ENCODE measurements around the gene PTPRM. TPM values are rescaled to one million over a fixed set of nuclear protein-coding genes. Genes with fewer than 3 reads are reported as not detected.

The PTPRM gene
- total and polyA plus RNA-seq, 4 donors: 61.1 to 146 (median 87.5) TPM

DNA sequence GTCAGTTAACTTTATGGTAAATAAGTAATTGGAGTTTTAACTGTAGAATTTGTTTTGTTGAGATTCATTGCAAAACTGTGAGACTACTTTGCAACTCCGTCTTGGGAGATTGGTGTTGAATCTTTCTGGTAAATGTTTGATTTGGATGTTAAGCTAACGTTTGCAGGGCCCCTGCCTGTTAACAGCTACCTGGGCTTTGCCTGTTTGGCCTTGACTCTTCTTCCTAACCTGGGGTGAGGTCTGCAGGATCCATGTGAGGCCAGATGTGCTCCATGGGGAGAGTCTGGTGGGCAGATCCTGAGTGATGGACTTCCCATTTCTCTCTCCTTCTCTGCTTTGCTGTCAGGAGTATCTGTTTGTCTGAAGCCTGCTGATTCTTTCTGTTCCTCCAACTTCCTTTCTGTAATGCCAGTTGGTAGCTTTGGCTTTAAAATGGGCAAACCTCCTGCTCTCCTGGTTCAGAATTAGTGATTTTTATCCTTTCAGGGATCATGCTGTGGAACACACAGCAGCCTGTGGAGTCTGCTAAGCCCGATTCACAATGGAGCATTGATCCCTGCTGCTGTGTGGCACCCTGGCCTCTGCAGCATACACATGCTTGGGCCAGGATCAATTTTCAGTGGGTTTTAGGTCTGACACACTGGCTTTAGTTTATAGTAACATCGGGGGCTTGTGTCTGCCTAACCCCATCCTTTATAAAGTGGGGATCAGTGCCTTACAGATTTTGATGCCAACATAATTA, 36.3 kb downstream of the PTPRM start:
- ATAC-seq (ENCODE audit: insufficient read depth, low FRiP score) (no peak), DNase-seq (no peak)
- TF ChIP-seq, protein P1, sequence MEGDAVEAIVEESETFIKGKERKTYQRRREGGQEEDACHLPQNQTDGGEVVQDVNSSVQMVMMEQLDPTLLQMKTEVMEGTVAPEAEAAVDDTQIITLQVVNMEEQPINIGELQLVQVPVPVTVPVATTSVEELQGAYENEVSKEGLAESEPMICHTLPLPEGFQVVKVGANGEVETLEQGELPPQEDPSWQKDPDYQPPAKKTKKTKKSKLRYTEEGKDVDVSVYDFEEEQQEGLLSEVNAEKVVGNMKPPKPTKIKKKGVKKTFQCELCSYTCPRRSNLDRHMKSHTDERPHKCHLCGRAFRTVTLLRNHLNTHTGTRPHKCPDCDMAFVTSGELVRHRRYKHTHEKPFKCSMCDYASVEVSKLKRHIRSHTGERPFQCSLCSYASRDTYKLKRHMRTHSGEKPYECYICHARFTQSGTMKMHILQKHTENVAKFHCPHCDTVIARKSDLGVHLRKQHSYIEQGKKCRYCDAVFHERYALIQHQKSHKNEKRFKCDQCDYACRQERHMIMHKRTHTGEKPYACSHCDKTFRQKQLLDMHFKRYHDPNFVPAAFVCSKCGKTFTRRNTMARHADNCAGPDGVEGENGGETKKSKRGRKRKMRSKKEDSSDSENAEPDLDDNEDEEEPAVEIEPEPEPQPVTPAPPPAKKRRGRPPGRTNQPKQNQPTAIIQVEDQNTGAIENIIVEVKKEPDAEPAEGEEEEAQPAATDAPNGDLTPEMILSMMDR (IDR thresholded peaks at IDR 0.05; ENCODE audit: control extremely low read depth, extremely low read depth): no peak
- H3K36me3 ChIP-seq (ENCODE audit: control insufficient read depth in 4 of 4, insufficient read depth in 4 of 4, low read length in 4 of 4): no peaks in the 10 kb centered on the region
- H3K27ac ChIP-seq (ENCODE audit: low read depth in 1 of 2, low read length in 1 of 2): no peak overlapping the region
- 77 to 85% methylated on average over 4 of the region's 4 CpGs for WGBS, 2 donors
- H3K9ac ChIP-seq (ENCODE audit: insufficient read depth in 1 of 2, low read length in 2 of 2): peak overlapping the region in 1 of 2 donors; percentile 6
- H3K4me1 ChIP-seq (ENCODE audit: control insufficient read depth in 5 of 5, insufficient read depth in 5 of 5, low read length in 5 of 5): peaks cover 4 to 30% (median 12%) of the 10 kb centered on the region in 5 donors
- H3K9me3 ChIP-seq (ENCODE audit: control insufficient read depth in 4 of 4, insufficient read depth in 3 of 4, low read length in 3 of 4): no peaks in the 10 kb centered on the region
- H3K4me3 ChIP-seq: no peak overlapping the region
- H3K27me3 ChIP-seq (ENCODE audit: control insufficient read depth in 3 of 3, insufficient read depth in 3 of 3, low read length in 2 of 3): no peaks in the 10 kb centered on the region

DNA sequence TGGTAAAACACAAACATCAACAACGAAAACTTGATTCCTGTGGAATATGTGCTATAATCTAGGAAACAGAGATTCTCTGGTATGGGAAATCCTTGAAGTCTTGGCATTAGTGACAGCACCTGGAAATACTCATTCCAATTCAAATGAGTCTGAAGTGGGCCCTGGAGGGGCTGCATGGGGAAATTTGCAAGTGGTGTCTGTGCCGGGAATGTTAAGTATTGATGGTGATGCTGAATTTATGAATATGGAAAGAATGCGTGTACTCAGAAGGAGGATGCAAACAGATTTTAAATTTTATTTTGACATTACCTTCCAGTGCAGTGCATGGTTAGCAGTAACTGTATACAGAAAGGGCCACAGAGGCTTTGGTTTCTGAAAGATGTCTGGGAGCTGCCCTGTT, 37.2 kb downstream of the PTPRM start:
- WGBS, 2 donors: 80 to 89% methylated on average over 3 of the region's 3 CpGs
- ATAC-seq (ENCODE audit: insufficient read depth, low FRiP score): no peak
- H3K9ac ChIP-seq (ENCODE audit: insufficient read depth in 1 of 2, low read length in 2 of 2): peak overlapping the region in 1 of 2 donors; percentile 6

DNA sequence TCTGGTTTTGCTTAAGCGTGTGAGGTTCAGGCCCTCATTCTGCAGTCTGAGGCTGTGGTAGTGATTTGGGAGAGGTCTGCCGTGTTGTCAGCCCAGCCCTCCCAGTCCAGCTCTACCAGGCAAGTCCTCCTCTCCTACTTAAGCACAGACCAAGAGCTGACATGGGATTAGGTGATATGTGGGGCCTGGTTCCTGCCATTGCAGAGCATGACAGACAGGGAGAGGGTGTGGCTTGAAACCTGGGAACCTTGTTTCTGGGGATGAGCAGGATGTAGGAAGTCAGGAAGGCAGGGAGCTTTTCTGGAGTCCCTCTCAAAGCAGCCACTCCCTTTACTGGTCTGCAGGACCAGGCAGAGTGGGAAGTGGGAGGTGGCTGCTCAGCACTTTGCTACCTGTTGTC, 38.6 kb downstream of the PTPRM start:
- Histone ChIP-seq H3K27me3 (ENCODE audit: control insufficient read depth in 3 of 3, insufficient read depth in 3 of 3, low read length in 2 of 3) (no peaks in the 10 kb centered on the region), H3K27ac (ENCODE audit: low read depth in 1 of 2, low read length in 1 of 2) (no peak overlapping the region), H3K9me3 (ENCODE audit: control insufficient read depth in 4 of 4, insufficient read depth in 3 of 4, low read length in 3 of 4) (no peaks in the 10 kb centered on the region), H3K36me3 (ENCODE audit: control insufficient read depth in 4 of 4, insufficient read depth in 4 of 4, low read length in 4 of 4) (no peaks in the 10 kb centered on the region), H3K4me3 (no peak overlapping the region), H3K9ac (ENCODE audit: insufficient read depth in 1 of 2, low read length in 2 of 2) (no peak overlapping the region), H3K4me1 (ENCODE audit: control insufficient read depth in 5 of 5, insufficient read depth in 5 of 5, low read length in 5 of 5) (peaks cover under 1 to 35% (median 11%) of the 10 kb centered on the region in 5 donors)
- 88 to 96% methylated on average over 2 of the region's 2 CpGs for WGBS, 2 donors
- ATAC-seq (ENCODE audit: insufficient read depth, low FRiP score) (no peak), DNase-seq (no peak)
- TF ChIP-seq, protein P1 (IDR thresholded peaks at IDR 0.05; ENCODE audit: control extremely low read depth, extremely low read depth): no peak

More for the DNA sequence above, 37.2 kb downstream of the PTPRM start:
- Histone ChIP-seq H3K36me3 (ENCODE audit: control insufficient read depth in 4 of 4, insufficient read depth in 4 of 4, low read length in 4 of 4) (no peaks in the 10 kb centered on the region), H3K4me1 (ENCODE audit: control insufficient read depth in 5 of 5, insufficient read depth in 5 of 5, low read length in 5 of 5) (peaks cover 4 to 36% (median 12%) of the 10 kb centered on the region in 5 donors), H3K9me3 (ENCODE audit: control insufficient read depth in 4 of 4, insufficient read depth in 3 of 4, low read length in 3 of 4) (no peaks in the 10 kb centered on the region), H3K27ac (ENCODE audit: low read depth in 1 of 2, low read length in 1 of 2) (no peak overlapping the region), H3K27me3 (ENCODE audit: control insufficient read depth in 3 of 3, insufficient read depth in 3 of 3, low read length in 2 of 3) (no peaks in the 10 kb centered on the region), H3K4me3 (no peak overlapping the region)
- TF ChIP-seq, protein P1 (IDR thresholded peaks at IDR 0.05; ENCODE audit: control extremely low read depth, extremely low read depth): no peak
- no peak for DNase-seq

Measured in lung (tissue), 12 donors.